Fibroblast of lung (primary cell): Measurements from ENCODE around the gene CDH12.

Experiments used
- EZH2 ChIP-seq: IDR thresholded peaks from 2 replicates; pipeline ENCODE4 v1.5.1; 2012; ENCODE audit warnings: low read length, control low read depth, mild to moderate bottlenecking; ENCODE audit errors: missing control alignments
- TF ChIP-seq, protein P1 (sequence below), 2 donors: IDR thresholded peaks in 1 of 2; conservative IDR thresholded peaks in 1 of 2; 1 replicate in 1 of 2; 2 replicates in 1 of 2; pipeline ENCODE4 v1.5.1; 2011 to 2012; ENCODE audit warnings: low read length in 2 of 2, control low read depth in 1 of 2, inconsistent platforms in 1 of 2, low read depth in 1 of 2, mild to moderate bottlenecking in 1 of 2

DNA sequence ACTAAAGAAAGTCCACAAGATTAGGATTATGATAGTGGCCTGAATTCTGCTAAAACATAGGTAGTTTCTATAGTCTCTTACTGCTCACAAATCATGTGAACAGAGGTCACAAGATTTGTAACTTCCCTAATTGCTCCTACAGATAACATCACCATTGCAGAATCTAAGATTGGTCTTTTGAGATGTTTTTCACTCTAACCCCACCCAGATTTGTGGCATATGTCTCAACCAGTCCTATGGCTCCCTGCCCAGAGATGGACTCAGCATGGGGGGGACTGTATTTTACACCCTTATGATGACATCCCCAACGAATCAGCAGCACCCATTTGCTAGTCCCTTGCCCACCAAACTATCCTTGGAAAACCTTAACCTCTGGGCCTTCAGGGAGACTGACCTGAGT is 1046.2 kb downstream of the CDH12 start:
- TF ChIP-seq, protein P1, sequence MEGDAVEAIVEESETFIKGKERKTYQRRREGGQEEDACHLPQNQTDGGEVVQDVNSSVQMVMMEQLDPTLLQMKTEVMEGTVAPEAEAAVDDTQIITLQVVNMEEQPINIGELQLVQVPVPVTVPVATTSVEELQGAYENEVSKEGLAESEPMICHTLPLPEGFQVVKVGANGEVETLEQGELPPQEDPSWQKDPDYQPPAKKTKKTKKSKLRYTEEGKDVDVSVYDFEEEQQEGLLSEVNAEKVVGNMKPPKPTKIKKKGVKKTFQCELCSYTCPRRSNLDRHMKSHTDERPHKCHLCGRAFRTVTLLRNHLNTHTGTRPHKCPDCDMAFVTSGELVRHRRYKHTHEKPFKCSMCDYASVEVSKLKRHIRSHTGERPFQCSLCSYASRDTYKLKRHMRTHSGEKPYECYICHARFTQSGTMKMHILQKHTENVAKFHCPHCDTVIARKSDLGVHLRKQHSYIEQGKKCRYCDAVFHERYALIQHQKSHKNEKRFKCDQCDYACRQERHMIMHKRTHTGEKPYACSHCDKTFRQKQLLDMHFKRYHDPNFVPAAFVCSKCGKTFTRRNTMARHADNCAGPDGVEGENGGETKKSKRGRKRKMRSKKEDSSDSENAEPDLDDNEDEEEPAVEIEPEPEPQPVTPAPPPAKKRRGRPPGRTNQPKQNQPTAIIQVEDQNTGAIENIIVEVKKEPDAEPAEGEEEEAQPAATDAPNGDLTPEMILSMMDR (conservative IDR thresholded peaks at IDR 0.05 in 1 of 2, IDR thresholded peaks at IDR 0.05 in 1 of 2; ENCODE audit: low read depth in 1 of 2, low read length in 2 of 2) = no peak
- TF ChIP-seq EZH2 = no peak
